GM19193 (cell line): ENCODE data around the gene KPRP.

ENCODE experiments used
- POLR2A ChIP-seq: IDR thresholded peaks from 4 replicates; pipeline ENCODE4 v1.6.1; 2011; ENCODE audit not compliant: insufficient read depth, insufficient read length; ENCODE audit errors: extremely low read depth

Gene KPRP

DNA sequence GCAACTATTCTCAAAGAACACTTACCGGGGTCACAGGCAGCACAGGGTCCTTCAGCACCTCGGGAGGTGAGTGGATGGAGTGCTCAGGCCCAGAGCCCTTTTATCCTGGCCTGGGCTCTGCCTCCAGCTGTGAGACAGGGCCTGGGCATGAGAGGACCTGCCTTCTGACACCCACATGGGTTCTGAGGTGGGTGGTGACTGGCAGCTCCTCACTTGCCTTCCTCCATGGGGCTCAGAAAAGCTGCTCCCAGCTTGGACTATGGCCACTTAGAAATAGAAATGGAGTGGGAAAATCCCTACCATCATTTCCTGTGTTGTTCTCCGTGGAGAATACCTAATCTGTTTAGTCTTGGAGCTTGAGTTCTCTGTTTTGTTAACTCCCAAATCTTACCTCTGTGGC, 48.8 kb downstream of the KPRP start, which contains the start of gene LCE1C:
LCE1C (minus strand) TSS at position 76 of the 400 bp plus-strand sequence. CDS start 1,173 bp downstream, outside the sequence.
- no peak for TF ChIP-seq POLR2A

DNA sequence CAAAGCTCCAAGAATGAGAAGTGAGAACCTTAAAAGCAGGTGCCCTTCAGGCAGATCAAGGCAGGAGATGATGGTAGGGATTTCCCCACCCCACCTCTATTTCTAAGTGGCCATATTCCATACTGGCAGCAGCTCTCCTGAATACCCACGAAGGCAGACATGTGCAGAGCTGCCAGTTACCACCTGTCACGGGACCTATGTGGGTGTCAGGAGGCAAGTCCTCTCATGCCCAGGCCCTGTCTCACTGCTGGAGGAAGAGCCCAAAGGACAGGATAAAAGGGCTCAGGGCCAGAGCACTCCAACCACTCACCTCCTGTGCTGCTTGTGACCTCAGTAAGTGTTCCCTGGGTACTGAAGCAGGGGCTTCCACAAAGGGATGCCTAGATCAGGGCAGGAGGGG, 53.2 kb downstream of the KPRP start:
- TF ChIP-seq POLR2A = no peak
